DMS79 treated with DMSO at 0.1 percent for 48 hours (cell line): ENCODE data around the gene ZBTB2.
A peak's percentile ranks its signal among the peaks of the same experiment; 100 is the strongest.

Experiments used
- DNase-seq: peaks from one replicate; lab custom pipeline; 2025; lab: John Stamatoyannopoulos, UW

The ZBTB2 gene

GRCh38 chr6:151391471-151392413 lies at the start of gene ZBTB2:
Gene ZBTB2 (minus strand): TSS chr6:151391559. CDS start chr6:151373637, 17,922 bp downstream.
- peak; percentile 78 for DNase-seq

- no peak for DNase-seq
These were observed 49.6 kb upstream of the ZBTB2 start for GRCh38 chr6:151440930-151441329.

- DNase-seq: no peak
These were observed 49.1 kb upstream of the ZBTB2 start for GRCh38 chr6:151440498-151440897.

- no peak for DNase-seq
These were observed 46.0 kb upstream of the ZBTB2 start for GRCh38 chr6:151437401-151437800.

GRCh38 chr6:151436802-151437201 lies 45.4 kb upstream of the ZBTB2 start:
- DNase-seq: no peak

- DNase-seq: no peak
These were observed 44.9 kb upstream of the ZBTB2 start for GRCh38 chr6:151436300-151436699.

- no peak for DNase-seq
These were observed 43.0 kb upstream of the ZBTB2 start for GRCh38 chr6:151434369-151434768.

- no peak for DNase-seq
These were observed 41.3 kb upstream of the ZBTB2 start for GRCh38 chr6:151432651-151433050.

- no peak for DNase-seq
These were observed 40.0 kb upstream of the ZBTB2 start for GRCh38 chr6:151431337-151431736.

- DNase-seq: no peak
These were observed 39.5 kb upstream of the ZBTB2 start for GRCh38 chr6:151430886-151431285.

GRCh38 chr6:151428093-151428735 lies 36.9 kb upstream of the ZBTB2 start:
- no peak for DNase-seq

GRCh38 chr6:151425561-151425960 lies 34.2 kb upstream of the ZBTB2 start:
- DNase-seq: no peak

- no peak for DNase-seq
These were observed 31.6 kb upstream of the ZBTB2 start for GRCh38 chr6:151422981-151423380.

- no peak for DNase-seq
These were observed 26.1 kb upstream of the ZBTB2 start for GRCh38 chr6:151417477-151417876.

GRCh38 chr6:151414641-151415260 lies 23.4 kb upstream of the ZBTB2 start:
- no peak for DNase-seq

GRCh38 chr6:151413372-151414145 lies 22.2 kb upstream of the ZBTB2 start:
- DNase-seq: no peak

GRCh38 chr6:151412909-151413308 lies 21.6 kb upstream of the ZBTB2 start:
- DNase-seq: no peak

- no peak for DNase-seq
These were observed 18.3 kb upstream of the ZBTB2 start for GRCh38 chr6:151409679-151410078.

GRCh38 chr6:151409260-151409659 lies 17.9 kb upstream of the ZBTB2 start:
- no peak for DNase-seq

- no peak for DNase-seq
These were observed 17.5 kb upstream of the ZBTB2 start for GRCh38 chr6:151408858-151409257.

GRCh38 chr6:151403919-151404308 lies 12.6 kb upstream of the ZBTB2 start:
- DNase-seq: no peak

- DNase-seq: no peak
These were observed 10.9 kb upstream of the ZBTB2 start for GRCh38 chr6:151402228-151402627.
